ENCODE measurements around the gene NCOA5.

Gene NCOA5

DNA sequence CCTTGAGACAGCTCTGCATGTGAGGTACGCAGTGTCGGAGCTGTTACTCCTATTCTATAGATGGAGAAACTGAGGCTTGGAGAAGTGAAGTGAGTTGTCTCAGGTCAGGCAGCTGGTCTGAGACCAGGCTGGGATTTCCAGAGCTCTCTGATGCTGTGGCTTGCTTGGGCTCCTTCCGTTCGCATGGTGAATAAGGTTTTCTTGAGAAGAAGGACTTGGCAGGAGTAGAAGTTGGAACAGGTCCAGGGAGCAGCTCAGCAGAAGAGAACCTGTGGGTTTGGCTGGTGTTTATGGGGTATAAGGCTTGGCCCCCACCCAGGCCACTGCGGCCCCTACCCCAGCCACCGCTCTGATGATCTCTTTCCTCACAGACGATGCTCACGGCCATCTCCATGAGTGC lies 53.4 kb downstream of the NCOA5 start:
- no peak for DNase-seq (ENCODE audit: low read depth, low spot score)
- peaks cover 87% of the 10 kb centered on the region for H3K27me3 ChIP-seq (ENCODE audit: insufficient read depth, insufficient read length)
- TF ChIP-seq YY1 (IDR thresholded peaks at IDR 0.05; ENCODE audit: insufficient read depth, insufficient read length) (no peak), ZNF274 (IDR thresholded peaks at IDR 0.05; ENCODE audit: low read depth, low read length) (no peak), SUZ12 (IDR thresholded peaks at IDR 0.05; ENCODE audit: extremely low read depth, insufficient read depth, insufficient read length) (no peak)
- H3K4me1 ChIP-seq (ENCODE audit: insufficient read depth, insufficient read length), result no peaks in the 10 kb centered on the region
- H3K36me3 ChIP-seq (ENCODE audit: insufficient read depth, insufficient read length, low read length), result no peaks in the 10 kb centered on the region
- H3K9me3 ChIP-seq (ENCODE audit: insufficient read depth, low read length), result no peaks in the 10 kb centered on the region
- H3K4me3 ChIP-seq (ENCODE audit: insufficient read length, low read depth), result no peak overlapping the region
- H3K9ac ChIP-seq (ENCODE audit: insufficient read length, low read depth), result no peak overlapping the region

GRCh38 chr20:46035713-46036112 lies 54.0 kb downstream of the NCOA5 start:
- Histone ChIP-seq H3K9ac (ENCODE audit: insufficient read length, low read depth) (no peak overlapping the region), H3K9me3 (ENCODE audit: insufficient read depth, low read length) (no peaks in the 10 kb centered on the region), H3K27me3 (ENCODE audit: insufficient read depth, insufficient read length) (peaks cover 87% of the 10 kb centered on the region), H3K4me1 (ENCODE audit: insufficient read depth, insufficient read length) (peaks cover 4% of the 10 kb centered on the region), H3K4me3 (ENCODE audit: insufficient read length, low read depth) (no peak overlapping the region), H3K36me3 (ENCODE audit: insufficient read depth, insufficient read length, low read length) (no peaks in the 10 kb centered on the region)
- no peak for TF ChIP-seq YY1 (IDR thresholded peaks at IDR 0.05; ENCODE audit: insufficient read depth, insufficient read length)
- TF ChIP-seq ZNF274 (IDR thresholded peaks at IDR 0.05; ENCODE audit: low read depth, low read length), result no peak
- no peak for TF ChIP-seq SUZ12 (IDR thresholded peaks at IDR 0.05; ENCODE audit: extremely low read depth, insufficient read depth, insufficient read length)
- no peak for DNase-seq (ENCODE audit: low read depth, low spot score)

GRCh38 chr20:46035253-46035652 lies 54.5 kb downstream of the NCOA5 start:
- no peak for DNase-seq (ENCODE audit: low read depth, low spot score)
- Histone ChIP-seq H3K4me1 (ENCODE audit: insufficient read depth, insufficient read length) (peaks cover 4% of the 10 kb centered on the region), H3K9ac (ENCODE audit: insufficient read length, low read depth) (no peak overlapping the region), H3K27me3 (ENCODE audit: insufficient read depth, insufficient read length) (peaks cover 87% of the 10 kb centered on the region), H3K9me3 (ENCODE audit: insufficient read depth, low read length) (no peaks in the 10 kb centered on the region), H3K36me3 (ENCODE audit: insufficient read depth, insufficient read length, low read length) (no peaks in the 10 kb centered on the region), H3K4me3 (ENCODE audit: insufficient read length, low read depth) (no peak overlapping the region)
- no peak for TF ChIP-seq YY1 (IDR thresholded peaks at IDR 0.05; ENCODE audit: insufficient read depth, insufficient read length)
- TF ChIP-seq ZNF274 (IDR thresholded peaks at IDR 0.05; ENCODE audit: low read depth, low read length), result no peak
- TF ChIP-seq SUZ12 (IDR thresholded peaks at IDR 0.05; ENCODE audit: extremely low read depth, insufficient read depth, insufficient read length), result no peak

DNA sequence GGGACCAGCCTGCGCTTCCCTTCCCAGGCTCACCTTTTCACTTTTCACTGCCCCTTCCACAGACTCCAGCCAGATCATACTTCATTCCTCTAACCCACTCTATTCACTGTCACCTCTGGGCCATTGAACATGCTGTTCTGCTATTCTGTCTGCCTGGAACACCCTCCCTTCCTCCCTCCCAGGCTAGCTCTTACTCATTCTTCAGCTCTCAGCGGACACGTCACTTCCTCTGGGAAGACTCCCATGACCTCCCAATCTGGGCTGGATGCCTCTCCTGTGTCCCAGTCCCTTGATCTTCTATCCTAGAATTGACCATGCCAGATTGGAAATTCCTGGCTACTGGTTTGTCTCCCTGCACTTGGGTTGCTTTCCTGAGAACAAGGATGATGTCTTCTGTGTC lies 55.7 kb downstream of the NCOA5 start:
- no peak for TF ChIP-seq YY1 (IDR thresholded peaks at IDR 0.05; ENCODE audit: insufficient read depth, insufficient read length)
- no peak for TF ChIP-seq ZNF274 (IDR thresholded peaks at IDR 0.05; ENCODE audit: low read depth, low read length)
- TF ChIP-seq SUZ12 (IDR thresholded peaks at IDR 0.05; ENCODE audit: extremely low read depth, insufficient read depth, insufficient read length), result no peak
- no peak overlapping the region for H3K9ac ChIP-seq (ENCODE audit: insufficient read length, low read depth)
- no peak for DNase-seq (ENCODE audit: low read depth, low spot score)
- no peaks in the 10 kb centered on the region for H3K36me3 ChIP-seq (ENCODE audit: insufficient read depth, insufficient read length, low read length)
- peaks cover 4% of the 10 kb centered on the region for H3K4me1 ChIP-seq (ENCODE audit: insufficient read depth, insufficient read length)
- no peaks in the 10 kb centered on the region for H3K9me3 ChIP-seq (ENCODE audit: insufficient read depth, low read length)
- H3K27me3 ChIP-seq (ENCODE audit: insufficient read depth, insufficient read length), result peaks cover 95% of the 10 kb centered on the region
- no peak overlapping the region for H3K4me3 ChIP-seq (ENCODE audit: insufficient read length, low read depth)

DNA sequence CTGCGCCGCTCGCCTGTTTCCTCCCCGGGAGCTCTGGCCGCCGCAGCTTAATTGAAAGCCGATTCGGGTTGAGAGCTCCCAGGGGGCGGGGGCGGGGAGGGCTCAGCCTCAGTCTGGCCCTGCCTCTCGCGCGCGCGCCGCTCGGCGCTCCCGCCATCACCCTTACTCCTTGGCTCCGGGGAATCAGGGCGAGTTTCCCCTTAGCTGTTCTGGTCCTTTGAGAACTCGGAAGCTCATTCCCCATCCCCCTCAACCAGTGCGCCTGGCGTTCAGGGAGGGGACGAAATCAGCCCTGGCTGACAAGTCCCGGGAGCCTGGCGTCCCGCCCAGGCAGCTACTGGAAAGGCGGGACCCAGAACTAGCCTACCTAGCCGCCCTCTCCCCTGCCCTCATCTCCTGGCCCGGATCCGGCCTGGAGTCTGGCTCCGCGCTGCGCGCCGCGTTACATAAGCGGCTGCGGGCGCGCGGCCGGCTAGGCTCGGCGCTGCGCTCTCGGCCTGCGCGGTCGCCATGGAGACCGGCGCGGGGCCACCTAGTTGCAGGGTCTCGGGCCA lies 58.0 kb downstream of the NCOA5 start:
- peaks cover 4% of the 10 kb centered on the region for H3K4me1 ChIP-seq (ENCODE audit: insufficient read depth, insufficient read length)
- no peaks in the 10 kb centered on the region for H3K36me3 ChIP-seq (ENCODE audit: insufficient read depth, insufficient read length, low read length)
- peak overlapping the region; percentile 77 for H3K9ac ChIP-seq (ENCODE audit: insufficient read length, low read depth)
- peak overlapping the region; percentile 48 for H3K4me3 ChIP-seq (ENCODE audit: insufficient read length, low read depth)
- TF ChIP-seq YY1 (IDR thresholded peaks at IDR 0.05; ENCODE audit: insufficient read depth, insufficient read length) (no peak), SUZ12 (IDR thresholded peaks at IDR 0.05; ENCODE audit: extremely low read depth, insufficient read depth, insufficient read length) (peak; percentile 69)
- DNase-seq (ENCODE audit: low read depth, low spot score), result no peak
- H3K9me3 ChIP-seq (ENCODE audit: insufficient read depth, low read length), result no peaks in the 10 kb centered on the region
- H3K27me3 ChIP-seq (ENCODE audit: insufficient read depth, insufficient read length), result peaks cover 100% of the 10 kb centered on the region

DNA sequence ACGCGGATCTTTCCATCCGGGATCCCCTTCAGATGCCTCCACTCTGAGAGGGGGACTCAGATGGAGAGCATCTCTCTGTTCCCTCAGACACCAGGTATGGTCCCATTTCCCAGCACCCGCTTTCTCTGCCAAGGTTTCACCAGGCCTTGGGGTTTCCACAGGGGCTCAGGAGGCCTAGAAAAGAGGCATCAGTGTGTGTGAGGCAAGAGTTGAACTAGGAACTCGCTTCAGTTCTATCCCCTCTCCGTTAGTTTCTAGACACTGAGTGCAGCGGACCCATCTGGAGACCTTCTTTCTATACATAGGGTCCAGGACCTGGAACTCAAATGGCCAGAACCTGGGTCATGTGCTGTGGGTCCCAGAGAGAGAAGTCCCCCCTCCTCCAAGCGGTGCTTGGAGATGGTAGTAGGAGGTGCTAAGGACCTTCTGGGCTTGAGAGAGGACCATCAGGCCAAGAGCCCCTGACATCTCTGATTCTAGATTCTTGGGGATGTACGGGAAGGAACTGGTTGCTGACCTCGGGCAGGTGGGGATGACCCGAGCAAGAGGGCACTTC lies 58.7 kb downstream of the NCOA5 start:
- peak overlapping the region; percentile 48 for H3K4me3 ChIP-seq (ENCODE audit: insufficient read length, low read depth)
- no peaks in the 10 kb centered on the region for H3K36me3 ChIP-seq (ENCODE audit: insufficient read depth, insufficient read length, low read length)
- H3K9ac ChIP-seq (ENCODE audit: insufficient read length, low read depth), result no peak overlapping the region
- H3K9me3 ChIP-seq (ENCODE audit: insufficient read depth, low read length), result no peaks in the 10 kb centered on the region
- peaks cover 4% of the 10 kb centered on the region for H3K4me1 ChIP-seq (ENCODE audit: insufficient read depth, insufficient read length)
- TF ChIP-seq YY1 (IDR thresholded peaks at IDR 0.05; ENCODE audit: insufficient read depth, insufficient read length), result no peak
- DNase-seq (ENCODE audit: low read depth, low spot score), result no peak
- H3K27me3 ChIP-seq (ENCODE audit: insufficient read depth, insufficient read length), result peaks cover 100% of the 10 kb centered on the region

DNA sequence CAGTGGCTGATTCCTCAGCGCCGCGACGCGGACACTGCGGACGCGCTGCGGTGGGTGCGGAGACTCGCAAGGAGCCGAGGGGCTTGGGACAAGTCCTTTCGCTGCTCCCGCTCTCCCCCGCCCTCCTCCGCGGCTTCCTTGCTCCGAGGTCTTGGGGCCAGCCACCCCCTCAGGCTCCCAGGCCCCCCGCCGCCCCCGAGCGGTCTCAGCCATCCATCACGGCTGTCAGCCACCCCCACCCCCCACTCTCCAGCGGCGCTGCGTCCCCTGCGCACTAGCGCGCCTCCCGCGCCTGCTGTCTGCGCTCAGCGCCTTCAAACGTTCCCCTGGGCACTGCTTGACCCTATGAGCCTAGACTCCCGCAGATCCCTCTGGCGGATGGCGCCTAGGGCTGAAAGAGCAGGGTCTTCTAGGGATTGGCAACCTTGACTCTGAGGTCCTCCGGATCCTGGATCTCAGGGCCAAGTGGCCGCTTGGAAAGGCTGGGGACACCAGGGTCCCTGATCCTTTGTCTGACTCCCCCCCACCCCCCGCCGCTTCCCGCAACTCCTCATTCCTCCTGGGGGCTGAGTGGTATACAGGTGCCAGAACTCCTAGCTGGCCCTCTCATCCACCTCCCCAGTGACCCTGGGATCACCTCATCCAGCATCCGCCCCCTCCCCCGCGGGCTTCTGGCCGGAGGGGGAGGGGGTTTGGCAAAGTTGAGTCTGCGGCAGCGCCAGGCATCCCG lies 59.3 kb downstream of the NCOA5 start:
- no peak for DNase-seq (ENCODE audit: low read depth, low spot score)
- H3K27me3 ChIP-seq (ENCODE audit: insufficient read depth, insufficient read length), result peaks cover 100% of the 10 kb centered on the region
- no peak overlapping the region for H3K9ac ChIP-seq (ENCODE audit: insufficient read length, low read depth)
- H3K36me3 ChIP-seq (ENCODE audit: insufficient read depth, insufficient read length, low read length), result no peaks in the 10 kb centered on the region
- no peak overlapping the region for H3K4me3 ChIP-seq (ENCODE audit: insufficient read length, low read depth)
- H3K4me1 ChIP-seq (ENCODE audit: insufficient read depth, insufficient read length), result peaks cover 4% of the 10 kb centered on the region
- no peaks in the 10 kb centered on the region for H3K9me3 ChIP-seq (ENCODE audit: insufficient read depth, low read length)
- TF ChIP-seq SUZ12 (IDR thresholded peaks at IDR 0.05; ENCODE audit: extremely low read depth, insufficient read depth, insufficient read length) (no peak), YY1 (IDR thresholded peaks at IDR 0.05; ENCODE audit: insufficient read depth, insufficient read length) (no peak), ZNF274 (IDR thresholded peaks at IDR 0.05; ENCODE audit: low read depth, low read length) (no peak)

All from NT2/D1 (cell line).